K562 (cell line): ENCODE results near the gene ARHGAP12.

Experiments used
- CTCF ChIP-seq, 3 experiments: IDR thresholded peaks in 2 of 3; conservative IDR thresholded peaks in 1 of 3; 2 replicates each; pipeline ENCODE4 v1.5.1; 2011 to 2012; ENCODE audit warnings: low read length in 3 of 3, mild to moderate bottlenecking in 3 of 3, control low read depth in 2 of 3, improper control_type of control experiment in 1 of 3, inconsistent platforms in 1 of 3, low read depth in 1 of 3, mixed read lengths in 1 of 3, moderate library complexity in 1 of 3; ENCODE audit not compliant: insufficient read depth in 2 of 3
- MEIS2 ChIP-seq: fragments of 450-650 bp; IDR thresholded peaks from 2 replicates; pipeline ENCODE4 v1.6.1; 2014; ENCODE audit warnings: mild to moderate bottlenecking; ENCODE audit not compliant: partially characterized antibody

- no peak for TF ChIP-seq MEIS2
- no peak for TF ChIP-seq CTCF (IDR thresholded peaks at IDR 0.05 in 2 of 3, conservative IDR thresholded peaks at IDR 0.05 in 1 of 3; ENCODE audit: insufficient read depth in 2 of 3, low read depth in 1 of 3, low read length in 3 of 3)
Observed at GRCh38 chr10:31757831-31758230, 170.8 kb downstream of the ARHGAP12 start.
